HG02588 (cell line): ENCODE measurements around the gene PROZ.

Experiments
- ATAC-seq: cut with Tn5 transposase; IDR thresholded peaks from one replicate; pipeline ENCODE4 v1.9.1; 2021; ENCODE audit warnings: mild to moderate bottlenecking, moderate library complexity; ENCODE audit not compliant: unreplicated experiment

The PROZ gene

GRCh38 chr13:113119822-113120189, 38.6 kb upstream of the PROZ start:
- ATAC-seq = no peak

- ATAC-seq = no peak
Measured at GRCh38 chr13:113120300-113121182, 37.9 kb upstream of the PROZ start.

- no peak for ATAC-seq
Measured at GRCh38 chr13:113121183-113121927, 37.1 kb upstream of the PROZ start.

GRCh38 chr13:113121928-113122471, 36.4 kb upstream of the PROZ start:
- no peak for ATAC-seq

- ATAC-seq = no peak
Measured at GRCh38 chr13:113122550-113123225, 35.8 kb upstream of the PROZ start, which contains the start of gene F10. Gene F10 (plus strand): TSS chr13:113122799. CDS start chr13:113122856, 57 bp downstream.

- ATAC-seq = no peak
Measured at GRCh38 chr13:113123226-113124201, 34.9 kb upstream of the PROZ start.

- no peak for ATAC-seq
Measured at GRCh38 chr13:113124211-113124970, 34.1 kb upstream of the PROZ start.

- ATAC-seq = no peak
Measured at GRCh38 chr13:113125506-113126264, 32.8 kb upstream of the PROZ start.

- ATAC-seq = no peak
Measured at GRCh38 chr13:113126265-113127150, 31.9 kb upstream of the PROZ start.

- ATAC-seq = no peak
Measured at GRCh38 chr13:113129480-113129879, 29.0 kb upstream of the PROZ start.

GRCh38 chr13:113129921-113130750, 28.3 kb upstream of the PROZ start:
- ATAC-seq = no peak

- no peak for ATAC-seq
Measured at GRCh38 chr13:113135281-113135760, 23.1 kb upstream of the PROZ start.

GRCh38 chr13:113137691-113138298, 20.7 kb upstream of the PROZ start:
- ATAC-seq = no peak

- no peak for ATAC-seq
Measured at GRCh38 chr13:113138792-113139551, 19.5 kb upstream of the PROZ start.

GRCh38 chr13:113139577-113139976, 18.9 kb upstream of the PROZ start:
- ATAC-seq = no peak
